Liver (tissue), 3 donors: ENCODE data around the gene KMT2E.

Source experiments
- CTCF ChIP-seq: fragments of 150-350 bp; IDR thresholded peaks from 2 replicates; pipeline ENCODE4 v1.5.1; 2017; ENCODE audit warnings: improper control_type of control experiment, low read depth, low read length; ENCODE audit not compliant: missing input control
- EGR1 ChIP-seq, 2 donors: IDR thresholded peaks; 2 replicates each; pipeline ENCODE4 v1.6.1; 2016 to 2018; ENCODE audit warnings: antibody characterized with exemption in 2 of 2, low read depth in 2 of 2
- FOXA1 ChIP-seq: IDR thresholded peaks from 2 replicates; pipeline ENCODE4 v1.6.1; 2016; ENCODE audit warnings: antibody characterized with exemption
- JUND ChIP-seq, 2 donors: IDR thresholded peaks; 2 replicates each; pipeline ENCODE4 v1.6.1; 2016; ENCODE audit warnings: antibody characterized with exemption in 2 of 2
- MAX ChIP-seq: IDR thresholded peaks from 2 replicates; pipeline ENCODE4 v1.6.1; 2016; ENCODE audit warnings: antibody characterized with exemption
- NR2F2 ChIP-seq: IDR thresholded peaks from 2 replicates; pipeline ENCODE4 v1.6.1; 2016; ENCODE audit warnings: antibody characterized with exemption
- RAD21 ChIP-seq, 2 donors: IDR thresholded peaks; 2 replicates each; pipeline ENCODE4 v1.6.1; 2016; ENCODE audit warnings: antibody characterized with exemption in 2 of 2, mild to moderate bottlenecking in 2 of 2
- REST ChIP-seq: IDR thresholded peaks from 2 replicates; pipeline ENCODE4 v1.6.1; 2016; ENCODE audit warnings: antibody characterized with exemption, mild to moderate bottlenecking
- SP1 ChIP-seq: IDR thresholded peaks from 2 replicates; pipeline ENCODE4 v1.6.1; 2018; ENCODE audit warnings: antibody characterized with exemption, mild to moderate bottlenecking
- TAF1 ChIP-seq: conservative IDR thresholded peaks from 2 replicates; pipeline ENCODE4 v1.6.1; 2016; ENCODE audit warnings: antibody characterized with exemption, mild to moderate bottlenecking
- YY1 ChIP-seq: IDR thresholded peaks from 2 replicates; pipeline ENCODE4 v1.6.1; 2016; ENCODE audit warnings: antibody characterized with exemption, mild to moderate bottlenecking
- ZBTB33 ChIP-seq: IDR thresholded peaks from 2 replicates; pipeline ENCODE4 v1.6.1; 2016; ENCODE audit warnings: antibody characterized with exemption
- donor health status: healthy.
- donor health status: healthy.

- TF ChIP-seq CTCF = no peak
- TF ChIP-seq SP1 = no peak
- TF ChIP-seq ZBTB33 = no peak
- no peak for TF ChIP-seq YY1
- TF ChIP-seq MAX = no peak
- TF ChIP-seq EGR1 (IDR thresholded peaks at IDR 0.05; ENCODE audit: low read depth in 2 of 2) = no peak
- no peak for TF ChIP-seq JUND (IDR thresholded peaks at IDR 0.05)
- no peak for TF ChIP-seq TAF1
- TF ChIP-seq REST = no peak
- no peak for TF ChIP-seq FOXA1
- no peak for TF ChIP-seq NR2F2
- no peak for TF ChIP-seq RAD21 (IDR thresholded peaks at IDR 0.05)
These were observed 116.0 kb downstream of the KMT2E start for GRCh38 chr7:105130048-105130447.
